GM19351 (cell line): ENCODE measurements around the gene TFAP2D.
A peak's percentile ranks its signal among the peaks of the same experiment; 100 is the strongest.

Source experiments
- ATAC-seq: cut with Tn5 transposase; IDR thresholded peaks from one replicate; pipeline ENCODE4 v1.9.1; 2021; ENCODE audit warnings: mild to moderate bottlenecking, moderate library complexity; ENCODE audit not compliant: unreplicated experiment

Gene TFAP2D

GRCh38 chr6:50818020-50818419 lies 104.7 kb downstream of the TFAP2D start:
- ATAC-seq, result no peak

- ATAC-seq, result no peak
Observed at GRCh38 chr6:50818673-50819072, 105.3 kb downstream of the TFAP2D start, which contains the start of gene TFAP2B. TFAP2B (plus strand) TSS chr6:50818871; CDS start chr6:50818892, 21 bp downstream.

- ATAC-seq, result no peak
Observed at GRCh38 chr6:50819466-50819903, 106.2 kb downstream of the TFAP2D start.

GRCh38 chr6:50819904-50820868 lies 106.9 kb downstream of the TFAP2D start:
- peak; percentile 33 for ATAC-seq

GRCh38 chr6:50820869-50821264 lies 107.5 kb downstream of the TFAP2D start:
- ATAC-seq, result no peak

GRCh38 chr6:50821441-50822077 lies 108.2 kb downstream of the TFAP2D start:
- ATAC-seq, result no peak

- no peak for ATAC-seq
Observed at GRCh38 chr6:50822078-50822476, 108.8 kb downstream of the TFAP2D start.
